ENCODE results near the gene TRIM71. TPM values are rescaled to one million over a fixed set of nuclear protein-coding genes. Genes with fewer than 3 reads are reported as not detected.

TRIM71 gene
- total and polyA plus RNA-seq, 2 of the 13 experiments (the other 11 are each of a cell fraction or from before 2014, with no cell fraction given), result 21.7 to 76.9 TPM

DNA sequence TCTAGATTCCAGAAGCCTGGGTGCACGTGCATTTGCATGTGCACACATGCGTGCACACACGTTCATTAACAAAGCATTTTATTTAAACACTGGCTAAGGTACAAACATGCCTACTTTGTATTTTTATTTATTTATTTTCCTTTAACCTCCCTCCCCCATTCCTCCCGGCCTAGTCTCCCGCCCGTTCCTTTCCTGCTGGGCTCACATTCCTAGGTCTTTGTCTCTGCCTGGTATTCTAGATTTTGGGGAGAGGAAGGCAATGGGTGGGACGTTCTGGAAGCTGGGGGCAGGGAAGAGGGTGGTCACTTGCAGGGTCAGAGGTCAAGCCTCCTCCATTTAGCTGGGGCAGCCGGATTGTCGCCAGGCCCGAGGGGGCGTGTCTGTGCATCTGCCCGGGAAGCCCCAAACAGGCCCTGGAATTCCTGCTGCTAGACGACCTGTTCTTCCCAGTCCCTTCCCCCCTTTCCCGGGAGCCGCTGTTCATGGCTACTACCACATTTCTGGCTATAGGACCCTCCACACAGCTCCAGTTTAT is 51.8 kb downstream of the TRIM71 start (continued):
- TF ChIP-seq, protein P1, sequence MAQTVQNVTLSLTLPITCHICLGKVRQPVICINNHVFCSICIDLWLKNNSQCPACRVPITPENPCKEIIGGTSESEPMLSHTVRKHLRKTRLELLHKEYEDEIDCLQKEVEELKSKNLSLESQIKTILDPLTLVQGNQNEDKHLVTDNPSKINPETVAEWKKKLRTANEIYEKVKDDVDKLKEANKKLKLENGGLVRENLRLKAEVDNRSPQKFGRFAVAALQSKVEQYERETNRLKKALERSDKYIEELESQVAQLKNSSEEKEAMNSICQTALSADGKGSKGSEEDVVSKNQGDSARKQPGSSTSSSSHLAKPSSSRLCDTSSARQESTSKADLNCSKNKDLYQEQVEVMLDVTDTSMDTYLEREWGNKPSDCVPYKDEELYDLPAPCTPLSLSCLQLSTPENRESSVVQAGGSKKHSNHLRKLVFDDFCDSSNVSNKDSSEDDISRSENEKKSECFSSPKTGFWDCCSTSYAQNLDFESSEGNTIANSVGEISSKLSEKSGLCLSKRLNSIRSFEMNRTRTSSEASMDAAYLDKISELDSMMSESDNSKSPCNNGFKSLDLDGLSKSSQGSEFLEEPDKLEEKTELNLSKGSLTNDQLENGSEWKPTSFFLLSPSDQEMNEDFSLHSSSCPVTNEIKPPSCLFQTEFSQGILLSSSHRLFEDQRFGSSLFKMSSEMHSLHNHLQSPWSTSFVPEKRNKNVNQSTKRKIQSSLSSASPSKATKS (CRISPR knock-in tag; IDR thresholded peaks at IDR 0.05), result no peak
- no peak for TF ChIP-seq ZNF33B (CRISPR knock-in tag; IDR thresholded peaks at IDR 0.05)
- TF ChIP-seq TSC22D2 (CRISPR knock-in tag; IDR thresholded peaks at IDR 0.05; ENCODE audit: borderline replicate concordance), result no peak
- no peak for TF ChIP-seq RFXAP (CRISPR knock-in tag; IDR thresholded peaks at IDR 0.05; ENCODE audit: borderline replicate concordance)
- no peak for TF ChIP-seq ZNF333 (CRISPR knock-in tag; IDR thresholded peaks at IDR 0.05; ENCODE audit: borderline replicate concordance)
- peak; percentile 3 for TF ChIP-seq AGO2 (optimal IDR thresholded peaks at IDR 0.05; ENCODE audit: low read depth, low read length)
- no peak for TF ChIP-seq ZKSCAN8 (CRISPR knock-in tag; IDR thresholded peaks at IDR 0.05; ENCODE audit: borderline replicate concordance)
- no peak for TF ChIP-seq NCOA2 (CRISPR knock-in tag; IDR thresholded peaks at IDR 0.05)
- TF ChIP-seq TCF12 (IDR thresholded peaks at IDR 0.05), result no peak
- no peak for TF ChIP-seq TCF12 (CRISPR knock-in tag; IDR thresholded peaks at IDR 0.05)
- TF ChIP-seq, protein P2, sequence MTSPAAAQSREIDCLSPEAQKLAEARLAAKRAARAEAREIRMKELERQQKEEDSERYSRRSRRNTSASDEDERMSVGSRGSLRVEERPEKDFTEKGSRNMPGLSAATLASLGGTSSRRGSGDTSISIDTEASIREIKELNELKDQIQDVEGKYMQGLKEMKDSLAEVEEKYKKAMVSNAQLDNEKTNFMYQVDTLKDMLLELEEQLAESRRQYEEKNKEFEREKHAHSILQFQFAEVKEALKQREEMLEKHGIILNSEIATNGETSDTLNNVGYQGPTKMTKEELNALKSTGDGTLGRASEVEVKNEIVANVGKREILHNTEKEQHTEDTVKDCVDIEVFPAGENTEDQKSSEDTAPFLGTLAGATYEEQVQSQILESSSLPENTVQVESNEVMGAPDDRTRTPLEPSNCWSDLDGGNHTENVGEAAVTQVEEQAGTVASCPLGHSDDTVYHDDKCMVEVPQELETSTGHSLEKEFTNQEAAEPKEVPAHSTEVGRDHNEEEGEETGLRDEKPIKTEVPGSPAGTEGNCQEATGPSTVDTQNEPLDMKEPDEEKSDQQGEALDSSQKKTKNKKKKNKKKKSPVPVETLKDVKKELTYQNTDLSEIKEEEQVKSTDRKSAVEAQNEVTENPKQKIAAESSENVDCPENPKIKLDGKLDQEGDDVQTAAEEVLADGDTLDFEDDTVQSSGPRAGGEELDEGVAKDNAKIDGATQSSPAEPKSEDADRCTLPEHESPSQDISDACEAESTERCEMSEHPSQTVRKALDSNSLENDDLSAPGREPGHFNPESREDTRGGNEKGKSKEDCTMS (CRISPR knock-in tag; conservative IDR thresholded peaks at IDR 0.05), result no peak
- TF ChIP-seq, protein P3, sequence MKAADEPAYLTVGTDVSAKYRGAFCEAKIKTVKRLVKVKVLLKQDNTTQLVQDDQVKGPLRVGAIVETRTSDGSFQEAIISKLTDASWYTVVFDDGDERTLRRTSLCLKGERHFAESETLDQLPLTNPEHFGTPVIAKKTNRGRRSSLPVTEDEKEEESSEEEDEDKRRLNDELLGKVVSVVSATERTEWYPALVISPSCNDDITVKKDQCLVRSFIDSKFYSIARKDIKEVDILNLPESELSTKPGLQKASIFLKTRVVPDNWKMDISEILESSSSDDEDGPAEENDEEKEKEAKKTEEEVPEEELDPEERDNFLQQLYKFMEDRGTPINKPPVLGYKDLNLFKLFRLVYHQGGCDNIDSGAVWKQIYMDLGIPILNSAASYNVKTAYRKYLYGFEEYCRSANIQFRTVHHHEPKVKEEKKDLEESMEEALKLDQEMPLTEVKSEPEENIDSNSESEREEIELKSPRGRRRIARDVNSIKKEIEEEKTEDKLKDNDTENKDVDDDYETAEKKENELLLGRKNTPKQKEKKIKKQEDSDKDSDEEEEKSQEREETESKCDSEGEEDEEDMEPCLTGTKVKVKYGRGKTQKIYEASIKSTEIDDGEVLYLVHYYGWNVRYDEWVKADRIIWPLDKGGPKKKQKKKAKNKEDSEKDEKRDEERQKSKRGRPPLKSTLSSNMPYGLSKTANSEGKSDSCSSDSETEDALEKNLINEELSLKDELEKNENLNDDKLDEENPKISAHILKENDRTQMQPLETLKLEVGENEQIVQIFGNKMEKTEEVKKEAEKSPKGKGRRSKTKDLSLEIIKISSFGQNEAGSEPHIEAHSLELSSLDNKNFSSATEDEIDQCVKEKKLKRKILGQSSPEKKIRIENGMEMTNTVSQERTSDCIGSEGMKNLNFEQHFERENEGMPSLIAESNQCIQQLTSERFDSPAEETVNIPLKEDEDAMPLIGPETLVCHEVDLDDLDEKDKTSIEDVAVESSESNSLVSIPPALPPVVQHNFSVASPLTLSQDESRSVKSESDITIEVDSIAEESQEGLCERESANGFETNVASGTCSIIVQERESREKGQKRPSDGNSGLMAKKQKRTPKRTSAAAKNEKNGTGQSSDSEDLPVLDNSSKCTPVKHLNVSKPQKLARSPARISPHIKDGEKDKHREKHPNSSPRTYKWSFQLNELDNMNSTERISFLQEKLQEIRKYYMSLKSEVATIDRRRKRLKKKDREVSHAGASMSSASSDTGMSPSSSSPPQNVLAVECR (CRISPR knock-in tag; IDR thresholded peaks at IDR 0.05; ENCODE audit: borderline replicate concordance), result no peak; the same call in 1 of the 2 replicates
- TF ChIP-seq ATF1 (CRISPR knock-in tag; IDR thresholded peaks at IDR 0.05), result no peak
- no peak for TF ChIP-seq ZNF431 (CRISPR knock-in tag; IDR thresholded peaks at IDR 0.05; ENCODE audit: borderline replicate concordance, low read depth)
- TF ChIP-seq ZSCAN29 (CRISPR knock-in tag; conservative IDR thresholded peaks at IDR 0.05), result no peak
- TF ChIP-seq ZNF678 (CRISPR knock-in tag; IDR thresholded peaks at IDR 0.05), result no peak
- 0 out of 4 replicates have a peak, but pooled peaks of 1 of the 2 experiments have one; percentile 16 for TF ChIP-seq NR2F1 (CRISPR knock-in tag; IDR thresholded peaks at IDR 0.05)
- TF ChIP-seq ZNF337 (CRISPR knock-in tag; IDR thresholded peaks at IDR 0.05; ENCODE audit: borderline replicate concordance, low read depth), result no peak
- TF ChIP-seq RCOR2 (CRISPR knock-in tag; IDR thresholded peaks at IDR 0.05), result no peak
- no peak for TF ChIP-seq IKZF4 (CRISPR knock-in tag; IDR thresholded peaks at IDR 0.05; ENCODE audit: borderline replicate concordance, low read depth, not compliant biosample characterization)
- TF ChIP-seq ZNF10 (CRISPR knock-in tag; IDR thresholded peaks at IDR 0.05; ENCODE audit: borderline replicate concordance, low read depth), result no peak
- no peak for TF ChIP-seq CHCHD3 (CRISPR knock-in tag; IDR thresholded peaks at IDR 0.05)

Data from HepG2 (cell line).